Stimulated activated CD8-positive, alpha-beta memory T cell treated with anti-CD3 and anti-CD28 coated beads, Interleukin-15, amount 100 ng/mL, for 1 hour (primary cell): Measurements from ENCODE around the gene JUN.

Experiments used
- DNase-seq: peaks from one replicate; pipeline ENCODE4 v3.0.0-alpha.2; 2020; ENCODE audit warnings: low read depth

JUN gene

GRCh38 chr1:58783993-58784757, at the start of gene JUN:
Gene JUN, minus strand, starts transcription at chr1:58784047. Its CDS starts 977 bp downstream, at chr1:58783070.
- DNase-seq = peak; percentile 94

DNA sequence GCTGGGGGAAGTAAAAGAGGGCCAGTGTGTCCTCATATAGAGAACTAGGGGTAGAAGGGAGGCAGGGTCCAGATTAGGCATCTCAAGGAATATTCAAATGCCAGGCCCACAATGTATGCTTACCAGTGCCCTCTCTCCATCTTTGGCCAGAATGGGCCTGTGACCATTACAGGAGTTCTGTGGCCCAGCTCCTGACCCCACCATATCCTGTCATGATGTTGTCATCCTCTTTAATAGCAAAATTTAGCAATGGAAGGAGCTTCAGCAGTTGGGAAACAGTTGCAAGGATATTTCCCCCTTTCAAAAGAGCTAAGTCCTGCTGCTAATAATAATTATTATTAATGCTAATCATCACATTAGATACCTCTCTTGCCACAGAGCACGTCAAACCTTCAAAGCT, 49.3 kb upstream of the JUN start:
- no peak for DNase-seq

- DNase-seq = no peak
Observed at GRCh38 chr1:58830291-58830690, 46.4 kb upstream of the JUN start.

DNA sequence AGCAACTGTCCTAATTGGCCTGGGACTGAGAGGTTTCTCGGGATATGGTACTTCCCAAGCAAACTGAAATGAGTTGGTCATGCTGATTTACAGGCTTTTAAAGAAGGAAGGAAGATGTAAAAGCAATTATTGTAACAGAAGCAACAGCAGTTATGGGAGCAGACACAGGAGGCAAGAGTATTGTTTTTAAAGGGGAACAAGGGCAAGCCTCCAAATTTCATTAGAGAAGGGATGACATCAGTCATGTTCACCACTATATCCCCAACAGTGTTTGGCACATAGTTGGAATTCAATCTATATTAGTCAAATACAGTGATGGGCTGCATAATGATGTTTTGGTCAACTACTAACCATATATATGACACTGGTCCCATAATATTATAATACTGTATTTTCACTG, 46.0 kb upstream of the JUN start:
- no peak for DNase-seq

DNA sequence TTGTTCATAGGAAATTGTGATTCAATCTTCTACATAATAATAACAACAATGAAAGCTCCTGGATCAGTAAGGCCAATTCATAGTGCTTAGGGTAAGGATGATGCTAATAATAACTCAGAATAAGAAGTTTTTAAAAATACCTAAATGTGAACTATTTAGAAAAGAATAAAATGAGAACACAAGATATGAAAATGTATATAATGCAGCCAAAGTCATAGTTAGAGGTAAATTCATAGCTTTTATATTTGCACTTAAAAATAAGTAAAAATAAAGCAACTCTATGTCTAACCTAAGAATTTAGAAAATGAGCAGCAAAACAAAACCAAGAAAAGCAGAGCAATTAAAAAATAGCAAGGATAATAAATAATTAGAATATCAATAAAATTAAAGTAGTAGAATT, 43.5 kb upstream of the JUN start:
- no peak for DNase-seq

DNA sequence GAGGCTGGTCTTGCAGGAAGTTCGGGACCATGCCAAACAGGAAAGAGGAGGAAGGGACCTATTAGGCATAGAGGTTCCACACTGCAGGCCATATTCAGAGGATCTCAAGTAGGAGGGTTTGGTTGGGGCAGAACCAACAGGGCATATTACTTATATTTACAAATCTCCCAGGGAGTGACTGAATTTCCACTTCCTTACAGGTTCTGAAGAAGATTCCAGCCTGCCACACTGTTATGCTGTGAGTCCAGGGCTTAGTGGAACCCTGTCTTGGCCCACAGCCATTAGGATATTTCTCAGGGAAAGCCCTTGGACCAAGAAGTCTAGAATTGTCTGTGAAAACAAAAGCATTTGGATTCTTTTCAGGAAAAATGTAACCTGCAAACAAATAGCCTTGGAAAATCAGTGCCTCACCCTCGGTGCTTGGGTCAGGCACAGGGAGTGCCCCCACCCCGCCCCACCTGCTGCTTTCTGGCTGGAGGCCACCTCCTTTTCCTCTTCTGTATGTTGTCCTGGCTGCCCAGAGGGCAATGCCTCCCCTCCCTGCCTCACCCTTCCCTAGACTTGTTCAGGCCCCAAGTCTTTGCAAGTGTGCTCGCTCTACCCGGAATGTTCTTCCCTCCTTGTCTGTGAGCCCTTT, 41.0 kb upstream of the JUN start:
- DNase-seq = no peak

- DNase-seq = no peak
Observed at GRCh38 chr1:58823481-58824010, 39.7 kb upstream of the JUN start.

DNA sequence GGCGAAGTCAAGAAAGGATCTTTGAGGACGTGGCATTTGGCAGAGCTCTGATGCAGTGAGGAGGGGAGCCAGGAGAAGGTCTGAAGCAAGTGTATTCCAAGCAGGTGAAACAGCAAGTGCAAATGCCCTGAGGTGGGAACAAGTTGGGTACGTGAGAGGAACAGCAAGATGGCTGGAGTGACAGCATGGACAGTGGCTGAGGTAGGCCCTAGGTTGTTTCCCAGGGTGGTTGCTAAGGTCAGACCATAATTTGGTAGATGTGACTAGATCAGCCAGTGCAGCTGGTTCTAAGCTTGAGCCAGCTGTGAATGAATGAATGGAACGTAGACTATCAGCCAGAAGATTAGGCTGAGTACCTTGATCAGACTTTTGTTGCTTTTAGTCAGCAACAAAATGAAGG, 37.5 kb upstream of the JUN start:
- DNase-seq = no peak

DNA sequence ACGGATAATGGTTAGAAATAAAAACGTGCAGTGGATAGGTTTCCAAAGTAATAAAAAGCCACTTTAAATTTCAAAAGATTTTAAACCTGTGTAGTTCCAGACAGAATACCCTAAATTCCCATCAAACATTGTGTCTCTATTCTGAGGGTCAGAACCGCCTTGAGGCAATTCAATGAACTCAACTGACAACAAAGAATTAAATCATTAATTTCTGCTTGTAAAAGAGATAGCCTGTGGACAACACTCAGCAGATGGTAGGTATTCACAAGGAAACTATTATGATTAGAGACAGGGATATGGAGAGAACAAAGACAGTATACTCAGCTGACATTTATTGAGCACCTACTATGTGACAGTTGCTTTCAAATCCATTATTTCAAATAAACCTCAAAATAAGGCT, 35.1 kb upstream of the JUN start:
- no peak for DNase-seq

GRCh38 chr1:58818075-58818474, 34.2 kb upstream of the JUN start:
- DNase-seq = no peak

GRCh38 chr1:58816747-58817221, 32.9 kb upstream of the JUN start:
- DNase-seq = no peak

DNA sequence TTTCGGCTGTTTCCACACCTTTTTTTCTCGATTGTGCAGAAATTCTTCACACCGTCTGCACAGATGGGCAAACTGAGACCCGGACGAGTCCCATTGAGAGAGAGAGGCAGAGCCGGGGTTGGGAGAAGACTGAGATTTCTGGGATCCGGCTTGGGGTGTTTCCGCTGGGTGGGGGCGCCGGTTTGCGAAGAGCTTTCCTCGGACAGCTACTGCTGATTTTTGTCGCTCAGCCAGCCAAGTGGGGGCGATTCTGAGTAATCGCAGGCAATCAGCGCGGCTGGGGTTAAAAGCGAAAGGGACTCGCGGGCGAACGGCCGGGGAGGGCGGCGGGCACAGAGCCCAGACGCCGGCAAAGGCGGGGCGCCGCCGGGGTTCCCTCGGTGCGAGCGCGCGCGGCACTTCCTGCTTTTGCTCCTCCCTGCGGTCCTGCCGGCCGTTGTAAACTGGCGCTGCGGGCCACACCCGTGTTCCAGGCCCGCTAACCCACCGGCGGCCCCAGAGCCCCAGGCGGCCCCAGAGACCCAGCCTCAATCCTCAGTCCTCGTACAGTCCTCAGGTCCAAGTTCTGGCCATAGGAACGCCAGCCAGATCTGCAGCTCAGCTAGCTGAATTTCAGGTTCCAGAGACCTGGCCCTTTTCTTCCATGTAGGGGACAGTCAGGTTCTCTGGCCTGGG, 32.4 kb upstream of the JUN start:
- DNase-seq = peak; percentile 54

- DNase-seq = no peak
Observed at GRCh38 chr1:58815686-58816071, 31.8 kb upstream of the JUN start.

DNA sequence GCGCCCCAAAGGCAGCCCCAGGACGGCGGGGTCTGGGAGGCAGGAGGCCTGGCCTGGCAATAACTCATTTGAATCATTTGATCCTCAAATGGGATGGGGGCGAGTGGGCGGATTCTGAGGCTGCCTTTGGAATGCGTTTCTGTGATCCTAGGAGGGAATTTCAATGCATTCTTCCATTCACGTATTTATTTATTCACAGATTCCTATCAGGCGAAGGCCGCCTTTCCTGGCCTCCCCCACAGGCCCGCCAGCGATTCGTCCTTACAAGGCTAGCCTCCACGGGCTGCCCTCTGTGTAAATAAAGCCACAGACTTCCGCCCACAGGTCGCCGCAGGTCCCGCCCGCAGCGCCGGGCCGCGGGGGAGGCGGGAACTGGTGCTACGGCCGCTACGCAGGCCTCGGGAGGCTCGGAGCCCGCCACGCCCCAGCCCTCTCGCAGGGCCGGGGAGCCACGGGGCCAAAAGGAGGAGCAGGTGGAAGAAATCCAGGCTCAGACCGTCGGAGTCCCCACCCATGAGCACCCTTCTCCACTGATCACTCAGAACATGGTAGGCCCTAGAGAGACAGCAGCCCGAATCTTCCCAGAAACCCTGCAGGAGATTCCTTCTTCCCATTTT, 31.3 kb upstream of the JUN start:
- no peak for DNase-seq

- DNase-seq = no peak
Observed at GRCh38 chr1:58814251-58815068, 30.6 kb upstream of the JUN start.

DNA sequence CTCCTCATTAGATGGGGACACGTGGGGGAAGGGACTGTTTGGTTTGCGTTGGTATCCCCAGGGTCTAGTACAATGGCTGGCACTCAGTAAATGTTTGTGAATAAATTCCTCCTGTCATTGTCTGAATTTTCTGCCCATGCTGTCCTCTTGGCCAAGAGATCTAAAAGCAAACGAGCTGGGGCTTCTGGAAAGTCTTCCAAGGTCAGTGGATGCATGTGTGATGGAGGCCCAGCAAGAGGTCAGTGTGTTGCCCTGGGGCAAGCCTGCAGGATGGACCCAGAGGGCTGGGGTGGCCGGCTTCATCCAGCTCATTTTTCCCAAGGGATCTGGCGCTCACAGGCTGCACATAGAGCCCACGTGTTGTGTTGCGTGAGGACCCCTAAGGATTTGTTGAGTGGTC, 30.0 kb upstream of the JUN start:
- DNase-seq = no peak

DNA sequence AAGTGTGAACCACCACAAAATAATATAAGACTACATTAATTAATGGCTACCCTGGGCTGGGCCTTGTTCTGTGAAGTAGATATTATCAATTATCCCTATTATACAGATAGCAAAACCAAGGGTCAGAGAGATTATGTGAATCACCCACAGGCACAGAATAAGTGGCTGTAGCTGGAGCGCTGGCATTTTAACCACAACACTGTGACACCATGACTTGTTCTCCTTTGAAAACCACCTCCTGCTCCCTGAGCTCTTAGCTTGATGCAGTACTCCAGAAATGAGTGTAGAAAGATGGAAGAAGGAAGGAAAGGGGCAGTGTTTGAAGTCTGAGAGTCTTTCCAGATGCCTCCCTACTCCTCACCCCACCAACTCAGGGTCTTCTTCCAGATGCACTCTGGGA, 29.5 kb upstream of the JUN start:
- no peak for DNase-seq

GRCh38 chr1:58812926-58813325, 29.1 kb upstream of the JUN start:
- no peak for DNase-seq

DNA sequence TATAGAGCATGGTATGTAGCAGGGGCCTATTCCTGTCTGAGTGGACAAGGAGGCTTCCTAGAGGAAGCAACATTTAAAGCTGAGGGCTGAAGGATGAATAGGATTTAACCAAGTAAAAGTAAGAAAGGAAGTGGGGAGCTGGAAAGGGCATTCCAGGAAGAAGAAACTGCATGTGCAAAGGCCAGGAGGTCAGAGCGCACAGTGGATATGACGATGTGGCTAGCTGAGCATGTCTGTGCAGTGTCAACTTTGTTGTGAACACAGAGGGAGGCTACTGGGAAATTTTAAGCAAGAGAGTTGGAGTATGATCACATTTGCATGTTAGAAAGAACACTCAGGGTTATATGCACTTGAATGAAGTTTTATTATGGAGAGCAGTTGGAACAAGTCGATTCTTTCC, 28.6 kb upstream of the JUN start:
- DNase-seq = no peak

- no peak for DNase-seq
Observed at GRCh38 chr1:58811303-58811702, 27.5 kb upstream of the JUN start.

- no peak for DNase-seq
Observed at GRCh38 chr1:58809325-58810010, 25.6 kb upstream of the JUN start.
